IgD-negative memory B cell (primary cell): ENCODE measurements around the gene STXBP4. TPM values are rescaled to one million over a fixed set of nuclear protein-coding genes. Genes with fewer than 3 reads are reported as not detected.

Experiments
- H3K27ac Mint-ChIP-seq, 3 donors: one replicate each; pipeline ENCODE4 v1.8.0; 2020 to 2022; ENCODE audit warnings: mild to moderate bottlenecking in 3 of 3, mixed read lengths in 3 of 3, moderate library complexity in 1 of 3
- H3K27me3 Mint-ChIP-seq: one replicate; pipeline ENCODE4 v1.8.0; 2021; ENCODE audit warnings: mixed read lengths
- H3K36me3 Mint-ChIP-seq: one replicate; pipeline ENCODE4 v1.8.0; 2020; ENCODE audit warnings: mild to moderate bottlenecking, mixed read lengths
- H3K4me1 Mint-ChIP-seq, 3 donors: one replicate each; pipeline ENCODE4 v1.8.0; 2020 to 2022; ENCODE audit warnings: mixed read lengths in 3 of 3, mild to moderate bottlenecking in 1 of 3
- H3K4me3 Mint-ChIP-seq, 4 donors: one replicate each; pipeline ENCODE4 v1.8.0; 2020 to 2022; ENCODE audit warnings: mild to moderate bottlenecking in 4 of 4, mixed read lengths in 4 of 4, moderate library complexity in 3 of 4
- H3K9me3 Mint-ChIP-seq, 3 donors: one replicate each; pipeline ENCODE4 v1.8.0; 2020 to 2021; ENCODE audit warnings: mixed read lengths in 3 of 3, mild to moderate bottlenecking in 1 of 3
- polyA plus RNA-seq: library from polyadenylated mRNA; unstranded; fragments of 300-500 nt; fragmentation: Illumina TruSeq; gene quantifications from one replicate; pipeline ENCODE4 v1.2.3, GENCODE V29; 2021

STXBP4 gene
- polyA plus RNA-seq, 1 donor from 2014 or later = 0.90 TPM

DNA sequence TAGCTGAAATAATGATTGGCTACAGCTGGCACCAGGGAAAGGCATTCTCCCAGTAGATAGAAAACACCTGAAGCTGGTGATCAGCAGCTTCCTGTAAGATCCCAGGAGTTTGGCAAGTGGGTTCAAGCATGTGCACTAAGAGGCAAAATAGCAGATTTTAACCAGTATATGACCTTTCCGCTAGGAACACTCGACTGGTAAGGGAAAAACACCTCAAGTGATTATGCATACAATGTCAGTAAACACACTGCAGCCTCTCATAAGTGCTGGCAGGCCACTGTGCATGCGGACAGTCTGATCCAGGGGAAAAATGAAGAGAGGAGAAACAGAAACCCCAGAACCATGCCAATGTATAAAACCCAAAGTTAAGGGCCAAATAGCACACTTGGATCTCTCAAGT, 247.1 kb downstream of the STXBP4 start:
- no peaks in the 10 kb centered on the region for H3K36me3 Mint-ChIP-seq
- peaks cover 0 to 3% (median 3%) of the 10 kb centered on the region in 3 donors for H3K9me3 Mint-ChIP-seq
- no peak overlapping the region for H3K4me3 Mint-ChIP-seq
- H3K4me1 Mint-ChIP-seq = no peaks in the 10 kb centered on the region
- no peak overlapping the region for H3K27ac Mint-ChIP-seq
- H3K27me3 Mint-ChIP-seq = peaks cover 7% of the 10 kb centered on the region

GRCh38 chr17:55216888-55217287, 248.3 kb downstream of the STXBP4 start:
- no peak overlapping the region for H3K4me3 Mint-ChIP-seq
- no peak overlapping the region for H3K27ac Mint-ChIP-seq
- H3K36me3 Mint-ChIP-seq = no peaks in the 10 kb centered on the region
- no peaks in the 10 kb centered on the region for H3K4me1 Mint-ChIP-seq
- H3K9me3 Mint-ChIP-seq = peaks cover 0 to 3% (median 3%) of the 10 kb centered on the region in 3 donors
- H3K27me3 Mint-ChIP-seq = peaks cover 7% of the 10 kb centered on the region

GRCh38 chr17:55219459-55219858, 250.9 kb downstream of the STXBP4 start:
- peaks cover 0 to 3% (median 3%) of the 10 kb centered on the region in 3 donors for H3K9me3 Mint-ChIP-seq
- peaks cover 11% of the 10 kb centered on the region for H3K27me3 Mint-ChIP-seq
- no peaks in the 10 kb centered on the region for H3K4me1 Mint-ChIP-seq
- no peaks in the 10 kb centered on the region for H3K36me3 Mint-ChIP-seq
- no peak overlapping the region for H3K27ac Mint-ChIP-seq
- H3K4me3 Mint-ChIP-seq = no peak overlapping the region

DNA sequence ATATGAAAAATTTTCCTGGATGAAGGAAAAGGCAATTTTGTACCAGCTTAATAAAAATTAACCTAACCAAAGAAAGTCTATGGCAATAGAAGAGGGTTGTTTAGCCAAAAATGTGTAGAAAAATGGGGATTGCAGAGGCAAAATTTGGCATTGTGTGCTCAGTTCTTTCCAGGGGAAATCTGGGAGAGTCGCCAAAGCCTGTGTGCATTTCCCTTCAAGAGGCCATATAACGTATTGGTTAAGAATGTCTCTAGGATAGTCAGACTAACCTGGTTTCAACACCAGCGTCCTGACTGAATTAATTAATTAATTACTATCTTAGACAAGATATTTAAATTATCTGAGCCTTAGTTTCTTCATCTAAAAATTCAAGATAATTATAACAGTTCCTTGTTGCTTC, 251.4 kb downstream of the STXBP4 start:
- Mint-ChIP-seq H3K27ac (no peak overlapping the region), H3K9me3 (peaks cover 0 to 3% (median 0%) of the 10 kb centered on the region in 3 donors), H3K36me3 (no peaks in the 10 kb centered on the region), H3K27me3 (peaks cover 11% of the 10 kb centered on the region), H3K4me3 (no peak overlapping the region), H3K4me1 (no peaks in the 10 kb centered on the region)

Other genes with a start within 250 kb of the STXBP4 start
- gene TOM1L1, start 67.9 kb upstream of the STXBP4 start, polyA plus RNA-seq = not detected
- 50.6 TPM for gene COX11, start 111 bp upstream of the STXBP4 start, polyA plus RNA-seq